ENCODE data around the gene AP1G1.
"Not testable (repeated sequence)": the region's sequence is repeated elsewhere in the genome, so short reads cannot be mapped to it uniquely, and the experiment has no call there.

AP1G1 gene

GRCh38 chr16:71693164-71693563, 115.5 kb downstream of the AP1G1 start:
- no peak for DNase-seq

GRCh38 chr16:71689901-71690300, 118.7 kb downstream of the AP1G1 start:
- no peak for DNase-seq

- DNase-seq: no peak
These were observed 120.8 kb downstream of the AP1G1 start for GRCh38 chr16:71687861-71688260.

GRCh38 chr16:71684280-71684679, 124.4 kb downstream of the AP1G1 start:
- DNase-seq: not testable (repeated sequence)

- DNase-seq: no peak
These were observed 127.3 kb downstream of the AP1G1 start for GRCh38 chr16:71681360-71681759.
